B cell (primary cell): ENCODE data around the gene C10orf143. TPM values are rescaled to one million over a fixed set of nuclear protein-coding genes. Genes with fewer than 3 reads are reported as not detected.
"Not testable (repeated sequence)": the region's sequence is repeated elsewhere in the genome, so short reads cannot be mapped to it uniquely, and the experiment has no call there.

Source experiments
- ATAC-seq: fragments of 200-7000 bp; cut with Tn5 transposase; one replicate; pipeline ENCODE4 v1.10.0; 2021; ENCODE audit warnings: low read depth, mild to moderate bottlenecking, moderate number of reproducible peaks, moderate library complexity
- CTCF ChIA-PET: fragments of 350-600 bp; sonication (Branson Sonifier 250); formaldehyde crosslinking; loops from one replicate; lab custom pipeline; 2021; ENCODE audit warnings: antibody characterized with exemption, inconsistent platforms; lab: Charles Lee
- POLR2A ChIA-PET: fragments of 350-600 bp; sonication (Branson Sonifier 250); formaldehyde crosslinking; loops from one replicate; lab custom pipeline; 2021; ENCODE audit warnings: antibody characterized with exemption; lab: Charles Lee
- DNase-seq: peaks from one replicate; pipeline ENCODE4 v3.0.0; 2013
- H2AFZ ChIP-seq: 2 replicates; pipeline ENCODE4 v1.6.1; 2012; ENCODE audit warnings: mild to moderate bottlenecking, low read depth, low read length; ENCODE audit not compliant: insufficient read depth, poor library complexity, severe bottlenecking
- H3K27ac ChIP-seq, 2 donors: 1 replicate in 1 of 2; 2 replicates in 1 of 2; pipeline ENCODE4 v1.5.1; 2012 to 2013; ENCODE audit warnings: low read length in 2 of 2, mild to moderate bottlenecking in 2 of 2, moderate library complexity in 1 of 2
- H3K27me3 ChIP-seq, 4 experiments: fragments of 200-600 bp in 1 of 4; sonication (generic) in 1 of 4; replicated peaks in 1 of 4; 1 replicate in 2 of 4; 2 replicates in 2 of 4; pipeline versions ENCODE4 v1.6.1 to v1.7.0; 2013 to 2016; ENCODE audit warnings: low read length in 3 of 4, mild to moderate bottlenecking in 2 of 4, mixed read lengths in 1 of 4, moderate library complexity in 1 of 4; ENCODE audit not compliant: insufficient read depth in 4 of 4, control insufficient read depth in 3 of 4; ENCODE audit errors: control extremely low read depth in 1 of 4
- H3K36me3 ChIP-seq, 2 experiments: replicated peaks in 1 of 2; 1 replicate in 1 of 2; 2 replicates in 1 of 2; pipeline versions ENCODE4 v1.6.1 to v1.7.1; 2013; ENCODE audit warnings: low read length in 1 of 2; ENCODE audit not compliant: insufficient read depth in 2 of 2, control insufficient read depth in 1 of 2; ENCODE audit errors: control extremely low read depth in 1 of 2, extremely low read depth in 1 of 2
- H3K4me1 ChIP-seq, 2 donors: fragments of 200-600 bp in 1 of 2; sonication (generic) in 1 of 2; 1 replicate in 1 of 2; 2 replicates in 1 of 2; pipeline versions ENCODE4 v1.5.1 to v1.6.1; 2013 to 2017; ENCODE audit warnings: low read length in 2 of 2; ENCODE audit not compliant: control insufficient read depth in 2 of 2, insufficient read depth in 2 of 2
- H3K4me2 ChIP-seq: replicated peaks from 2 replicates; pipeline ENCODE3; 2012; ENCODE audit warnings: mild to moderate bottlenecking, low read depth, low read length; ENCODE audit not compliant: poor library complexity, severe bottlenecking
- H3K4me3 ChIP-seq, 5 experiments: fragments of 200-600 bp in 1 of 5; sonication (generic) in 1 of 5; 1 replicate in 3 of 5; 2 replicates in 2 of 5; pipeline versions ENCODE4 v1.5.1 to v1.7.0; 2011 to 2016; ENCODE audit warnings: low read length in 4 of 5, mild to moderate bottlenecking in 4 of 5, low read depth in 2 of 5, control low read depth in 1 of 5, moderate library complexity in 1 of 5; ENCODE audit not compliant: insufficient read depth in 1 of 5; ENCODE audit errors: control extremely low read depth in 1 of 5, extremely low read depth in 1 of 5
- H3K79me2 ChIP-seq: fragments of 200-600 bp; sonication (generic); one replicate; pipeline ENCODE4 v1.6.0; 2016; ENCODE audit warnings: low read length; ENCODE audit not compliant: control insufficient read depth, insufficient read depth
- H3K9ac ChIP-seq: fragments of 200-600 bp; sonication (generic); 2 replicates; pipeline ENCODE4 v1.6.1; 2017; ENCODE audit warnings: mild to moderate bottlenecking, low read length, moderate library complexity
- H3K9me3 ChIP-seq, 3 donors: one replicate each; pipeline versions ENCODE4 v1.6.1 to v1.7.1; 2013; ENCODE audit warnings: low read length in 2 of 3; ENCODE audit not compliant: control insufficient read depth in 2 of 3, insufficient read depth in 1 of 3; ENCODE audit errors: control extremely low read depth in 1 of 3
- H4K20me1 ChIP-seq: 2 replicates; pipeline ENCODE4 v1.6.0; 2012; ENCODE audit warnings: mild to moderate bottlenecking, low read length; ENCODE audit not compliant: insufficient read depth, control insufficient read depth, poor library complexity, severe bottlenecking
- H3K27ac Mint-ChIP-seq: one replicate; pipeline ENCODE4 v1.8.0; 2021; ENCODE audit warnings: mixed read lengths
- H3K27me3 Mint-ChIP-seq: one replicate; pipeline ENCODE4 v1.8.0; 2021; ENCODE audit warnings: mixed read lengths
- H3K4me1 Mint-ChIP-seq: one replicate; pipeline ENCODE4 v1.8.0; 2021; ENCODE audit warnings: mixed read lengths
- H3K4me3 Mint-ChIP-seq: one replicate; pipeline ENCODE4 v1.8.0; 2021; ENCODE audit warnings: mixed read lengths
- H3K9me3 Mint-ChIP-seq: one replicate; pipeline ENCODE4 v1.8.0; 2022; ENCODE audit warnings: mixed read lengths; ENCODE audit not compliant: insufficient read depth
- CTCF ChIP-seq: fragments of 200-600 bp; IDR thresholded peaks from one replicate; pipeline ENCODE4 v1.8.0; 2022; ENCODE audit warnings: antibody characterized with exemption, mild to moderate bottlenecking
- EZH2 ChIP-seq: IDR thresholded peaks from 2 replicates; pipeline ENCODE4 v1.6.1; 2012; ENCODE audit warnings: borderline replicate concordance, low read depth, mild to moderate bottlenecking, moderate library complexity, low read length; ENCODE audit not compliant: insufficient read depth, poor library complexity, severe bottlenecking
- WGBS: methylation state at CpG from one replicate; pipeline ENCODE4 v1.1.5; 2013; ENCODE audit warnings: missing lambda C conversion rate; ENCODE audit not compliant: insufficient coverage; 5-methylcytosine and 5-hydroxymethylcytosine counted together
- intact Hi-C: fragments of 100-400 bp; cut with micrococcal nuclease; formaldehyde crosslinking; loops from one replicate; pipeline ENCODE4 v1.10.0; 2022
- polyA plus RNA-seq: library from polyadenylated mRNA; depleted of rRNA; stranded (reverse); fragments of >200 nt; gene quantifications from 2 replicates; pipeline ENCODE4 v1.2.3, GENCODE V29; 2012
- total RNA-seq, 2 donors: library from RNA; stranded (reverse); fragments of 120-200 nt in 1 of 2; gene quantifications; 1 replicate in 1 of 2; 2 replicates in 1 of 2; pipeline versions ENCODE4 v1.2.3 to v1.2.4, GENCODE V29; 2013 to 2022

Gene C10orf143
- total and polyA plus RNA-seq, 2 donors (not counting 1 experiment from before 2014, with no cell fraction given) = 9.1 to 12.8 TPM

GRCh38 chr10:130105724-130106123 lies 4.9 kb downstream of the C10orf143 start:
- peaks cover 14 to 16% of the 10 kb centered on the region in 2 donors for H3K4me1 ChIP-seq
- intact Hi-C loops = no loop called here
- WGBS = 98% methylated on average over 22 of the region's 24 CpGs
- H4K20me1 ChIP-seq = peaks cover 10% of the 10 kb centered on the region
- Mint-ChIP-seq H3K27ac (no peak overlapping the region), H3K9me3 (no peaks in the 10 kb centered on the region), H3K4me3 (no peak overlapping the region), H3K4me1 (peaks cover 30% of the 10 kb centered on the region), H3K27me3 (no peaks in the 10 kb centered on the region)
- H3K27ac ChIP-seq = no peak overlapping the region
- no peak for TF ChIP-seq EZH2
- no peak for TF ChIP-seq CTCF
- no peak overlapping the region for H2AFZ ChIP-seq
- ChIA-PET POLR2A (no interaction called here), CTCF (no interaction called here)
- peaks cover 0 to 2% of the 10 kb centered on the region in 2 experiments for H3K36me3 ChIP-seq
- DNase-seq = no peak
- no peak overlapping the region for H3K9ac ChIP-seq
- H3K9me3 ChIP-seq = no peaks in the 10 kb centered on the region
- no peak overlapping the region for H3K4me2 ChIP-seq
- H3K27me3 ChIP-seq = no peaks in the 10 kb centered on the region
- H3K79me2 ChIP-seq = peaks cover 11% of the 10 kb centered on the region
- no peak for ATAC-seq
- no peak overlapping the region for H3K4me3 ChIP-seq

GRCh38 chr10:130099344-130099743 lies 11.3 kb downstream of the C10orf143 start:
- no peak overlapping the region for H2AFZ ChIP-seq
- TF ChIP-seq EZH2 (no peak), CTCF (no peak)
- 100% methylated on average over 4 of the region's 6 CpGs for WGBS
- H4K20me1 ChIP-seq = no peaks in the 10 kb centered on the region
- Mint-ChIP-seq H3K4me3 (no peak overlapping the region), H3K4me1 (no peaks in the 10 kb centered on the region), H3K9me3 (no peaks in the 10 kb centered on the region), H3K27me3 (no peaks in the 10 kb centered on the region), H3K27ac (no peak overlapping the region)
- H3K27me3 ChIP-seq = no peaks in the 10 kb centered on the region
- intact Hi-C loops = no loop called here
- ChIA-PET CTCF (no interaction called here), POLR2A (no interaction called here)
- no peak overlapping the region for H3K27ac ChIP-seq
- H3K9ac ChIP-seq = no peak overlapping the region
- ATAC-seq (no peak), DNase-seq (no peak)
- no peaks in the 10 kb centered on the region for H3K36me3 ChIP-seq
- no peaks in the 10 kb centered on the region for H3K9me3 ChIP-seq
- H3K4me2 ChIP-seq = no peak overlapping the region
- H3K4me3 ChIP-seq = no peak overlapping the region
- H3K4me1 ChIP-seq = no peaks in the 10 kb centered on the region
- no peaks in the 10 kb centered on the region for H3K79me2 ChIP-seq

- H3K9ac ChIP-seq, H3K4me3 ChIP-seq, H4K20me1 ChIP-seq, H3K4me1 ChIP-seq, POLR2A ChIA-PET, ATAC-seq, DNase-seq, H3K27ac ChIP-seq, CTCF ChIA-PET, H3K9me3 ChIP-seq, H2AFZ ChIP-seq, H3K27me3 ChIP-seq, H3K9me3 Mint-ChIP-seq, intact Hi-C loops, H3K27me3 Mint-ChIP-seq, H3K79me2 ChIP-seq, H3K4me2 ChIP-seq, H3K27ac Mint-ChIP-seq, H3K4me1 Mint-ChIP-seq, H3K4me3 Mint-ChIP-seq: not testable (repeated sequence)
- peaks cover 2 to 12% of the 10 kb centered on the region in 2 experiments for H3K36me3 ChIP-seq
- 89% methylated on average over 5 of the region's 5 CpGs for WGBS
These were observed 20.1 kb downstream of the C10orf143 start for GRCh38 chr10:130090565-130090964.
